Suppressor macrophage (primary cell): Measurements from ENCODE around the gene KDM4B.

ENCODE experiments used
- DNase-seq, 4 experiments: peaks; one replicate each; pipeline ENCODE4 v3.0.0-alpha.2; 2020 to 2022

The KDM4B gene

GRCh38 chr19:5073153-5073844 lies 104.4 kb downstream of the KDM4B start:
- DNase-seq, result no peak

- DNase-seq, result peak; percentile 17 to 51 (median 39)
Measured at GRCh38 chr19:5074407-5074806, 105.5 kb downstream of the KDM4B start.

- DNase-seq, result peak in 2 of 4 experiments; percentile 7 to 36
Measured at GRCh38 chr19:5074830-5075394, 106.0 kb downstream of the KDM4B start.

GRCh38 chr19:5075597-5075996 lies 106.7 kb downstream of the KDM4B start:
- DNase-seq, result no peak

- no peak for DNase-seq
Measured at GRCh38 chr19:5076440-5077208, 107.7 kb downstream of the KDM4B start.

- no peak for DNase-seq
Measured at GRCh38 chr19:5077209-5077515, 108.2 kb downstream of the KDM4B start.

GRCh38 chr19:5078182-5078581 lies 109.3 kb downstream of the KDM4B start:
- no peak for DNase-seq

GRCh38 chr19:5078666-5079065 lies 109.8 kb downstream of the KDM4B start:
- no peak for DNase-seq

GRCh38 chr19:5079071-5079774 lies 110.3 kb downstream of the KDM4B start:
- no peak for DNase-seq

- DNase-seq, result no peak
Measured at GRCh38 chr19:5080030-5080654, 111.2 kb downstream of the KDM4B start.

GRCh38 chr19:5080809-5081208 lies 111.9 kb downstream of the KDM4B start:
- DNase-seq, result no peak

- DNase-seq, result no peak
Measured at GRCh38 chr19:5081443-5082161, 112.7 kb downstream of the KDM4B start.

- DNase-seq, result peak in 2 of 4 experiments; percentile 4 to 26
Measured at GRCh38 chr19:5083547-5083965, 114.6 kb downstream of the KDM4B start.

GRCh38 chr19:5085566-5085965 lies 116.7 kb downstream of the KDM4B start:
- DNase-seq, result no peak

GRCh38 chr19:5086230-5086629 lies 117.3 kb downstream of the KDM4B start:
- DNase-seq, result no peak

GRCh38 chr19:5086725-5087439 lies 118.0 kb downstream of the KDM4B start:
- no peak for DNase-seq

- DNase-seq, result no peak
Measured at GRCh38 chr19:5089283-5089682, 120.4 kb downstream of the KDM4B start.

GRCh38 chr19:5090465-5091017 lies 121.6 kb downstream of the KDM4B start:
- no peak for DNase-seq

GRCh38 chr19:5091018-5091683 lies 122.2 kb downstream of the KDM4B start:
- no peak for DNase-seq

GRCh38 chr19:5091684-5092480 lies 123.0 kb downstream of the KDM4B start:
- no peak for DNase-seq
